MM.1S (cell line): ENCODE results near the gene GRK3.

Experiments used
- EZH2 ChIP-seq: fragments of 300-600 bp; sonication (generic); optimal IDR thresholded peaks from 2 replicates; pipeline ENCODE3; 2017; ENCODE audit warnings: low read depth, mild to moderate bottlenecking, antibody characterized with exemption, low read length, mixed read lengths
- TF ChIP-seq, protein P1 (sequence below): fragments of 300-600 bp; sonication (generic); IDR thresholded peaks from 2 replicates; pipeline ENCODE4 v1.5.1; 2016; ENCODE audit warnings: antibody characterized with exemption, low read length, mixed read lengths

DNA sequence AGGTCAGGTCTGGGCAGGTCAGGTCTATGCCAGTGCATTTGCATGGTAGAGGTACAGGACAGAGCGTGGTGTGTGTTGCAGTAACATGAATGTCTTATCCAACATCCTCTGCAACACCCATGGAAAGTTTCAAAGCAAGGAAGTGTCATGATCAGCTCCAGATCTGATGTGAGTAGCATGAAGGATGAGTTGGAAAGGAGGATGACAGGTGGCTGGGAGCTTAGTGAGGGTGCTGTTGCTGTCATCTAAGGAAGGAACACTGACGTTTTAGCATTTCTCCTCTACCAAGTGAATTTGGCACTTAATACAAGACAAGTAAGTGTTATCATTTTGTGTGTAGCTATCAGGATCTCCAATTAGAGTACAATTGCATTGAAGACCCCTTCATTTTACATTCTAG lies 65.1 kb downstream of the GRK3 start:
- TF ChIP-seq, protein P1, sequence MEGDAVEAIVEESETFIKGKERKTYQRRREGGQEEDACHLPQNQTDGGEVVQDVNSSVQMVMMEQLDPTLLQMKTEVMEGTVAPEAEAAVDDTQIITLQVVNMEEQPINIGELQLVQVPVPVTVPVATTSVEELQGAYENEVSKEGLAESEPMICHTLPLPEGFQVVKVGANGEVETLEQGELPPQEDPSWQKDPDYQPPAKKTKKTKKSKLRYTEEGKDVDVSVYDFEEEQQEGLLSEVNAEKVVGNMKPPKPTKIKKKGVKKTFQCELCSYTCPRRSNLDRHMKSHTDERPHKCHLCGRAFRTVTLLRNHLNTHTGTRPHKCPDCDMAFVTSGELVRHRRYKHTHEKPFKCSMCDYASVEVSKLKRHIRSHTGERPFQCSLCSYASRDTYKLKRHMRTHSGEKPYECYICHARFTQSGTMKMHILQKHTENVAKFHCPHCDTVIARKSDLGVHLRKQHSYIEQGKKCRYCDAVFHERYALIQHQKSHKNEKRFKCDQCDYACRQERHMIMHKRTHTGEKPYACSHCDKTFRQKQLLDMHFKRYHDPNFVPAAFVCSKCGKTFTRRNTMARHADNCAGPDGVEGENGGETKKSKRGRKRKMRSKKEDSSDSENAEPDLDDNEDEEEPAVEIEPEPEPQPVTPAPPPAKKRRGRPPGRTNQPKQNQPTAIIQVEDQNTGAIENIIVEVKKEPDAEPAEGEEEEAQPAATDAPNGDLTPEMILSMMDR = no peak
- TF ChIP-seq EZH2 = no peak
